Measurements from ENCODE around the gene ACSM2A.

- TF ChIP-seq POLR2A (IDR thresholded peaks at IDR 0.05) = no peak
- TF ChIP-seq, protein P1, sequence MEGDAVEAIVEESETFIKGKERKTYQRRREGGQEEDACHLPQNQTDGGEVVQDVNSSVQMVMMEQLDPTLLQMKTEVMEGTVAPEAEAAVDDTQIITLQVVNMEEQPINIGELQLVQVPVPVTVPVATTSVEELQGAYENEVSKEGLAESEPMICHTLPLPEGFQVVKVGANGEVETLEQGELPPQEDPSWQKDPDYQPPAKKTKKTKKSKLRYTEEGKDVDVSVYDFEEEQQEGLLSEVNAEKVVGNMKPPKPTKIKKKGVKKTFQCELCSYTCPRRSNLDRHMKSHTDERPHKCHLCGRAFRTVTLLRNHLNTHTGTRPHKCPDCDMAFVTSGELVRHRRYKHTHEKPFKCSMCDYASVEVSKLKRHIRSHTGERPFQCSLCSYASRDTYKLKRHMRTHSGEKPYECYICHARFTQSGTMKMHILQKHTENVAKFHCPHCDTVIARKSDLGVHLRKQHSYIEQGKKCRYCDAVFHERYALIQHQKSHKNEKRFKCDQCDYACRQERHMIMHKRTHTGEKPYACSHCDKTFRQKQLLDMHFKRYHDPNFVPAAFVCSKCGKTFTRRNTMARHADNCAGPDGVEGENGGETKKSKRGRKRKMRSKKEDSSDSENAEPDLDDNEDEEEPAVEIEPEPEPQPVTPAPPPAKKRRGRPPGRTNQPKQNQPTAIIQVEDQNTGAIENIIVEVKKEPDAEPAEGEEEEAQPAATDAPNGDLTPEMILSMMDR (IDR thresholded peaks at IDR 0.05) = no peak
These were observed 20.4 kb upstream of the ACSM2A start for GRCh38 chr16:20430948-20431347.
